Mammary microvascular endothelial cell (primary cell): ENCODE data around the gene LRRC59. TPM values are rescaled to one million over a fixed set of nuclear protein-coding genes. Genes with fewer than 3 reads are reported as not detected.

Experiments
- total RNA-seq: library from RNA; depleted of rRNA; stranded (reverse); fragments of >200 nt; gene quantifications from 2 replicates; pipeline ENCODE4 v1.2.3, GENCODE V29; 2015

Gene LRRC59
- 212 and 225 TPM in 2 replicates for total RNA-seq

DNA sequence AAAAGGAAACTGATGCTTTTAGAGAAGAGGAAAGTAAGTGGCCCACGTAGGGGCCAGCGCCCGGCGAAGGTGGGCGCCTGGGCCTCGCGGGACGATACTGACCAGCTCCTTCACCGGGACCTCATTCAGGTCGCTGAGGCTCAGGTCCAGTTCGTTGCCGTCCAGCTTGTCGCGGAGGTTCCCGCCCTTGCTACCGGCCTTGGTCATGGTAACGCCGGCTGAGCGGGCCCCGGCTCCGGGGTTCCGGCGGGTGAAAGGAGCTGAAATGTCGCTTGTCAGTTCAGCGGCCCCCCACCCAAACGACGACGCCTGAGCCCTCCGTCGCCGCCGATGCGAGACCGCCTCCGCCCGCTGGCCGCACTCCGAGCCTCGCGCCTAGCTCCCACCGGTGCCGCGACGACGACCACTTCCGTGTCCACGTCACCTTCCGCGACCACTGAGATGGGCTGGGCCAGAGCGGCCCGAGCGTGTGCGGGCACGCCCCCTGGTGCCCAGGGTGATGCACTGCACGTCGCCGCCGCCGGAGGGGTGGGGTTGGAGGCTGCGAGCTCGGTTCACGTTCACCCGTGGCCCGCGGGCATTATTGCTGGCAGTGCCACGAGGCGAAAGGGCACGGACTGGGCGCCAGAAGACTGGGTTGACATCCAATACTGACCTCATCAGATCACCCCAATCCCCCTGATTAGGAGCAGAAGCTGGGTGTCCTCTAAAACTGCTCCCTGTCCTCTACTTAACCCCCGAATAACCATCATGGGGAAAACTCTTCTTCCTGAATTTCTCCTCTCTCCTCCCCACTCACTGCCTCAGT lies at the start of gene LRRC59:
Gene LRRC59 (minus strand): TSS at position 413 of the 808 bp plus-strand sequence. CDS start 206 bp downstream, at position 207.

GRCh38 chr17:50425682-50426471 lies 28.6 kb upstream of the LRRC59 start, which contains the start of gene ACSF2:
Gene ACSF2 (plus strand): TSS chr17:50426218. CDS start chr17:50426262, 44 bp downstream.

DNA sequence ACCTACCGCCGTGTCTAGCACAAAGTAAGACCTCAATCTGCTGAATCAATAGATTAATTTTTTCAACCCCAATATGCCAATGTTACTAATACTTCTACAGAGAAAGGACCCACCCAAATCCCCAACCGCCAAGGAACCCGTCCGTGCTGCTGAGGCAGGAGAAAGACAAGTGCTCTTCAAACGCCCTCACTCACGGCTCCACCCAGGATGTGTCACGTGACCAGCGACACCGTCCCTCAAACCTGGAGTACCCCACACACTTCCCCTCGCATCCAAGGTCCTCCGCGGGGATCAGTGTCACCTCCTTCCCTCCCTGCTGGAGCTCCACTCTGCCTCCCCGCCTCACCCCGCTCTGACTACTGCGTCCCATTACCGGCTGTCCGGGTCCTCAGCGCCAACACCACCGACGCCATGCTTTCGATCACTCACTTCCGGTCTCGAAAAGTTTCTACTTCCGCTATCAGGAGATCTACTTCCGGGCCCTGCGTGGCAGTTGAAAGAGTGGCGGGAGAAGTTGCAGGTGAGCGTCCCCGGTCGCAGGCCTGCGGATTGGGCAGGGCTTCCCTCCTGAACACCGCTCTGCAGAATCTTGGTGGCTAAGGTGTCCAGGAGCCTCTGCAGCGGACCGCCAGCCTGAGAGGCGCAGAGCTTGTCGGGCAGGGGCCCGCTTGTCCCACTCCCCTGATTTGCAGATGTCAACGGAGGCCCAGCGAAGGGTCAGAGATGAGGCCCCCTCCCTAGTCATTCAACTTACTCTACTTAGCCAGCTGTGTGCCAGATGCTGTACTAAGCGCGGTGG lies 24.4 kb downstream of the LRRC59 start, which contains the start of the genes EME1 and MRPL27:
Gene EME1 (plus strand): TSS at position 472 of the 799 bp plus-strand sequence. CDS start 1,980 bp downstream, outside the sequence.
Gene MRPL27 (minus strand): TSS at position 427 of the 799 bp plus-strand sequence. CDS start 14 bp downstream, at position 413.

GRCh38 chr17:50345432-50346312 lies 51.7 kb downstream of the LRRC59 start, which contains the start of gene XYLT2:
Gene XYLT2 (plus strand): TSS chr17:50346126. CDS start chr17:50346141, 15 bp downstream.

Other genes starting within 250 kb of the LRRC59 start
- gene PPP1R9B, start 246.8 kb downstream of the LRRC59 start, total RNA-seq = 26.6 and 29.7 TPM in 2 replicates
- not detected in 2 replicates for gene SGCA, start 231.5 kb downstream of the LRRC59 start, total RNA-seq
- 6.3 and 7.1 TPM in 2 replicates for gene COL1A1, start 195.9 kb downstream of the LRRC59 start, total RNA-seq
- gene TMEM92, start 123.1 kb downstream of the LRRC59 start, total RNA-seq = 0.05 and 0.07 TPM in 2 replicates
- gene XYLT2, start 51.4 kb downstream of the LRRC59 start, total RNA-seq = 33.5 and 38.4 TPM in 2 replicates
- 88.2 and 110 TPM in 2 replicates for gene MRPL27, start 24.3 kb downstream of the LRRC59 start, total RNA-seq
- 4.9 and 8.3 TPM in 2 replicates for gene EME1, start 24.3 kb downstream of the LRRC59 start, total RNA-seq
- gene ACSF2, start 28.7 kb upstream of the LRRC59 start, total RNA-seq = 11.0 and 15.7 TPM in 2 replicates
- not detected in 2 replicates for gene CHAD, start 71.4 kb upstream of the LRRC59 start, total RNA-seq
- 21.6 and 21.8 TPM in 2 replicates for gene RSAD1, start 81.3 kb upstream of the LRRC59 start, total RNA-seq
- gene MYCBPAP, start 110.9 kb upstream of the LRRC59 start, total RNA-seq = 0.67 and 2.3 TPM in 2 replicates
- 0.10 and 0.13 TPM in 2 replicates for gene EPN3, start 135.2 kb upstream of the LRRC59 start, total RNA-seq
- 63.4 and 103 TPM in 2 replicates for gene SPATA20, start 149.7 kb upstream of the LRRC59 start, total RNA-seq
- not detected in 2 replicates for gene CACNA1G, start 163.2 kb upstream of the LRRC59 start, total RNA-seq
- gene ABCC3, start 237.4 kb upstream of the LRRC59 start, total RNA-seq = 0.64 and 1.2 TPM in 2 replicates